ENCODE measurements around the gene ENTPD2. TPM values are rescaled to one million over a fixed set of nuclear protein-coding genes. Genes with fewer than 3 reads are reported as not detected.

Gene ENTPD2
- total RNA-seq, 1 experiment from 2014 or later, result 32.5 TPM

GRCh38 chr9:137068539-137069507 is 15.0 kb upstream of the ENTPD2 start:
- CTCF ChIA-PET, result interaction anchor here (1.0 to 4.7 kb wide), 26 partner anchors 8 to 178 kb away, joined by 3 to 57 read pairs (median 8); partner anchors contain the start of genes ENTPD2, MAN1B1, NPDC1 and RNF224
- H2AFZ ChIP-seq (ENCODE audit: low read depth, low read length, poor library complexity, severe bottlenecking), result no peak overlapping the region
- peak overlapping the region; percentile 93 for H3K4me2 ChIP-seq (ENCODE audit: low read length)
- intact Hi-C loops (cut with micrococcal nuclease), result no loop called here
- H3K27ac ChIP-seq (ENCODE audit: low read depth, low read length), result peak overlapping the region; percentile 64
- POLR2A ChIA-PET, result interaction anchor here (0.7 to 5.1 kb wide), 9 partner anchors 13 to 175 kb away, joined by 3 to 43 read pairs (median 6); partner anchors contain the start of genes ENTPD2, MAN1B1, TPRN and TUBB4B
- no peaks in the 10 kb centered on the region; the same call in 1 of the 2 replicates for H4K20me1 ChIP-seq (ENCODE audit: insufficient read depth)
- no peak for TF ChIP-seq EZH2 (IDR thresholded peaks at IDR 0.05)
- no peak for TF ChIP-seq JUND (IDR thresholded peaks at IDR 0.05)
- no peak for TF ChIP-seq TCF7L2 (IDR thresholded peaks at IDR 0.05; ENCODE audit: borderline replicate concordance, extremely low read depth, insufficient read depth, insufficient read length)
- 0 out of 2 replicates have a peak, but pooled peaks have one; percentile 2 for TF ChIP-seq POLR2AphosphoS5 (IDR thresholded peaks at IDR 0.05; ENCODE audit: low read depth, low read length)
- no peak for ATAC-seq
- H3K9ac ChIP-seq (ENCODE audit: low read length), result peak overlapping the region; percentile 89
- BruUV-seq (replicated peaks), result TSS peak; percentile 40
- H3K9me2 ChIP-seq (ENCODE audit: insufficient read depth), result no peaks in the 10 kb centered on the region
- H3K4me1 ChIP-seq (ENCODE audit: control insufficient read depth in 1 of 2, insufficient read depth in 2 of 2, low read length in 2 of 2), result peaks cover 24 to 43% of the 10 kb centered on the region in 2 experiments
- peaks cover 47% of the 10 kb centered on the region for H3K79me2 ChIP-seq (ENCODE audit: insufficient read depth, low read length)
- H3K27me3 ChIP-seq (ENCODE audit: insufficient read depth, low read length), result no peaks in the 10 kb centered on the region
- peaks cover 0 to 8% of the 10 kb centered on the region in 2 experiments; a peak in 1 of 4 replicates for H3K36me3 ChIP-seq (ENCODE audit: control insufficient read depth in 1 of 2, insufficient read depth in 2 of 2, low read length in 2 of 2)
- DNase-seq (ENCODE audit: low read depth, low spot score), result no peak
- RAD21 ChIA-PET (ENCODE audit: low non-redundant PET in 1 of 2, low total read pairs in 2 of 2, uncharacterized antibody in 2 of 2, unreplicated experiment in 2 of 2), result interaction anchor here (0.8 to 1.7 kb wide), 3 partner anchors 8 to 18 kb away, joined by 5 to 12 read pairs (median 5); partner anchors contain the start of gene MAN1B1 (in 2 of the 2)
- peak overlapping the region; percentile 80 to 82 for H3K4me3 ChIP-seq (replicated peaks in 1 of 2; ENCODE audit: low read depth in 1 of 2, low read length in 2 of 2)
- no peaks in the 10 kb centered on the region for H3K9me3 ChIP-seq (ENCODE audit: control insufficient read depth in 1 of 2, insufficient read depth in 1 of 2, low read depth in 1 of 2, low read length in 2 of 2)

Measured in HCT116 (cell line).